ENCODE data around the gene PCID2.

PCID2 gene

DNA sequence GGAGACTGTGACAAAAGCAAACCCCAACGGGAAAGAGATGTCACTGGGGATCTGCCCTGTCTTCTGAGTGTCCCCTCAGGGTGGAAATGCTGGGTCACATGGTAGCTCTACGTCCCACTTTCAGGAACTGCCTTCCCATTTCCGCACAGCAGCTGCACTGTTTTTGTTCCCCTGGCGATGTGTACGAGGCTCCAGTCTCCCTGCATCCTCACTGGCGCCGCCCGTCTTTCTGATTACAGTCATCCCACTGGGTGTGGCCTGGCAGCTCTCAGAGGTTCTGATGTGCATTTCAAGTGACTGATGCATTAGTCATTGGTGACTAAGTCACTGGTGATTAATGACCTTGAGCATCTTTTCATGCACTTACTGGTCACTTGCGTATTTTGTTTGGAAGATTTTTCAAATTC, 21.2 kb downstream of the PCID2 start:
- DNase-seq (ENCODE audit: low spot score): peak; percentile 97

GRCh38 chr13:113186061-113186900, 22.2 kb downstream of the PCID2 start:
- DNase-seq (ENCODE audit: low spot score): no peak

DNA sequence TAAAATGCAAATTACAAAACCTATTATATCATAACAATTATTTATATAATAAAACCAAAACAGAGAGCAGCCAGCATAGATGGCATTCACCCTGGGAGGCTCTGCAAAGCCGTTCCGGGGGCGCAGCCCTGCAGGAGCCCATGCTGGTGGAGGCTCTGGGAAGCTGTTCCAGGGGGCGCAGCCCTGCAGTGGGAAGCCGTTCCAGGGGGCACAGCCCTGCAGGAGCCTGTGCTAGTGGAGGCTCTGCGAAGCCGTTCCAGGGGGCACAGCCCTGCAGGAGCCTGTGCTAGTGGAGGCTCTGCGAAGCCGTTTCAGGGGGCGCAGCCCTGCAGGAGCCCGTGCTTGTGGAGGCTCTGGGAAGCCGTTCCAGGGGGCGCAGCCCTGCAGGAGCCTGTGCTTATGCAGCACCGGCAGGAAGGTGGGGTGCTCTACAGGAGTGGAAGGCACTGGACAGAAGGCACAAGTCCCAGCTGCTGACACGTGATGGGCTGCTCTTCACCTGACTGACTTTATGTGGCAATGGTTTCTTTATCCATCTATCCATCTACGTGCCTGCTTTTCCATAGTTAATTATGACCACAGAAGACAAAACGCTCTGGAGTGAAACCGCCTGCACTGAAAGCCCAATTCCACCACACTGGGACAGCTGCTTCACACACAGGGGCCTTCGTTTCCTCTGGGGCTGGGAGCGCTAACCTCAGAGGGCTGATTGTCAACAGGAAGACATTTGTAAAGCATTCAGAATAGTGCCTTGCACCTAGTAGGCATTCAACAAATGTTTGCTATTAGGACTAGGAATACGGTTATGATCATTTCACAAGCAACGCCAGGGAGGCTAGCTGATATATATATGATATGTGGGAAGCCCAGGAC, 23.7 kb downstream of the PCID2 start:
- no peak for DNase-seq (ENCODE audit: low spot score)

DNA sequence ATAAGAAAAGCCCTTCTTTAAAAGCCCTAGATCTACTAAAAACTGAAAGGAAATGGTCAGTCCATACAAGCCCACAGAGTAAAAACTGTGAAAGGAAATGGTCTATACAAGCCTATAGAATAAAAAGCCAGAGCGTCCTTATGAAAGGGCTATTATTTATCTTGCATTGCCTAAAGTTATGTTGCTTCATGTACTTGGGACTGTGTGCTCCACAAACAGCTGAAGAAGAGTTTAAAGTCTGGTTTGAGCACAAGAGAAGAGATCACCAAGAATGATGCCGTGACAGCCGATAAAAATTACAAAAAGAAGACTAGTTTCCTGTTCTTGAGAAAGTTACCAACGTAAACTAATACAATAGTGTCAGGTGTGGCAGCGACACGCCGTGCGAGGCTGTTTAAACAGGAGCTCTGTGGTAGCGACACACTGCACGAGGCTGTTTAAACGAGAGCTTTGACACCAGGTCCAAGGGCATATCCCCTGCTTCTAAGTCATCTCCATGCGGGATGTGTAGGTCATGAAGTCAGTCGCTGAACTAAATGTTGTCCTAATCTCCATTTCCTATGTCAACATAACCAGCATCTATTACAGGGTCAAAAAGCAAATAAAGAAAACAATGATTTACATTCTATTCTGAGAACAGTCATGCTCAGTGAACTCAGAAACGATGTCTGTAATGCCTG, 24.9 kb downstream of the PCID2 start:
- no peak for DNase-seq (ENCODE audit: low spot score)

GRCh38 chr13:113182046-113182445, 26.4 kb downstream of the PCID2 start:
- no peak for DNase-seq (ENCODE audit: low spot score)

DNA sequence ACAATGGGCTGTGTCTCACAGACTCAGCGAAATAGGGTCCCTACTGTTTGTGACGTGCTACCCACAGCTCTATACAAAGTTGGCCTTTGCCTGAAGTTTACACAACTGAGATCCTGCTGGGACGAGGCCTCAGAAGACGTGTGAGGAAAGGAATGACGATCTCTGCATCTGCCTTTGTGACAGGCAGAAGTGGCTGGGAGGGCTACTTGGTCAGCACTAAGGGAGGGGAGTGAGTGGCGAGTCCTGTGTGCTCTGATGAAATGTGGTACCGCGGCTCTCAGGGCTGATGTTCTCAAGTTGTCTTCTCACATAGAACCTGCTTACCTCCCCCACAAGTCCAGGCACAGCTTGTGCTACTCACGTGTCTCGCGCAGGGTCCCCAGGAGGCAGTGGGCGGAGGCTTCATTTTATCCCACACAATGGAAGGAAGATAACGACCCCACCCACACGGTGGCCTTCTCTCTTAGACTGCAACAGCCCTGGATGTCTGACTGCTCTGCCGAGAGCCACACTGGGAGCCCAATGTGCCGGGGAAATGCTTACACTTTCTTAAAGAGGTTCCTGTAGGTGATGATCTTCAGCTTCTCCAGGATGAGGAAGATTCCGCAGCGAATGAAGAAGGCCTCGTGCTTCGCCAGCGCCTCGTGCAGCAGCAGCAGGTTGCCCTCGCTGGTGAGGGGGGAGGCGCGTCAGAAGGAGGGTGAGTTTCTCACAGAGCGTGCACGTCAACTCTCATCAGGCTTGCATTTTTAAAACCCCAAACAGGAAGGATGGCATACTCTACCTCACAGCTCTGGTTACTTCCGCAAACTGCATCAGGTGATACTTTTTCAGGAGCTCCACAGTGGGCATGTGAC, 28.9 kb downstream of the PCID2 start:
- DNase-seq (ENCODE audit: low spot score): no peak

GRCh38 chr13:113178896-113179167, 29.6 kb downstream of the PCID2 start:
- no peak for DNase-seq (ENCODE audit: low spot score)

- DNase-seq (ENCODE audit: low spot score): peak; percentile 75
Observed at GRCh38 chr13:113178070-113178895, 30.2 kb downstream of the PCID2 start.

DNA sequence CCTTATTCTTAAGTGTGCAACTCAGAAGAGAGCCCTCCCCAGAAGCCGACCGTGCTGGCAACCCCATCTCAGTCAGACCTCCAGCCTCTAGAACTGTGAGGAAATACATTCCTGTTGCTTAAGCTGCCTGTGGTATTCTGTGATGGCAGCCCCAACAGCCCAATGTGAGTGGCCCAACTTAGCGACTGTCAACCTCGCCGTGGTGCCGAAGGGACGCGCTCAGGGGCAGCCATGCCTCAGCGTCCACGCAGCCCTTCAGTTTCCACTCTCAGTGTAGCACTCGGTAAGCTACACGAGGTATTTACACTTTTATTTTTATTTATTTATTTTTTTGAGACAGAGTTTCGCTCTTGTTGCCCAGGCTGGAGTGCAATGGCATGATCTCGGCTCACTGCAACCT, 31.6 kb downstream of the PCID2 start:
- no peak for DNase-seq (ENCODE audit: low spot score)

DNA sequence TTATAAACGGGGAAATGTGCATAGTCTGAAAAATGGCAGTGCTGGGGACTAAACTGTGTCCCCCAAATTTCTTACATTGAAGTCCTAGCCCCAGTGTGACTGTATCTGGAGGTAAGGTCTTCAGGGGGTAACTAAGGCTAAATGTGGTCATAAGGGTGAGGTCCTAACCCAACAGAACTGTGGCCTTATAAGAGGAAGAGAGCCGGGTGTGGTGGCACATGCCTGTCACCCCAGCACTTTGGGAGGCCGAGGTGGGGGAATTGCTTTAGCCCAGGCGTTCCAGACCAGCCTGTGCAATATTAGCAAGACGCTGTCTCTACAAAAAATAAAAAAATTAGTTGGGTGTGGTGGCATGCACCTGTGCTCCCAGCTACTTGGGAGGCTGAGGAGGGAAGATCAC, 32.2 kb downstream of the PCID2 start:
- DNase-seq (ENCODE audit: low spot score): no peak

GRCh38 chr13:113172419-113172926, 36.0 kb downstream of the PCID2 start:
- DNase-seq (ENCODE audit: low spot score): no peak

DNA sequence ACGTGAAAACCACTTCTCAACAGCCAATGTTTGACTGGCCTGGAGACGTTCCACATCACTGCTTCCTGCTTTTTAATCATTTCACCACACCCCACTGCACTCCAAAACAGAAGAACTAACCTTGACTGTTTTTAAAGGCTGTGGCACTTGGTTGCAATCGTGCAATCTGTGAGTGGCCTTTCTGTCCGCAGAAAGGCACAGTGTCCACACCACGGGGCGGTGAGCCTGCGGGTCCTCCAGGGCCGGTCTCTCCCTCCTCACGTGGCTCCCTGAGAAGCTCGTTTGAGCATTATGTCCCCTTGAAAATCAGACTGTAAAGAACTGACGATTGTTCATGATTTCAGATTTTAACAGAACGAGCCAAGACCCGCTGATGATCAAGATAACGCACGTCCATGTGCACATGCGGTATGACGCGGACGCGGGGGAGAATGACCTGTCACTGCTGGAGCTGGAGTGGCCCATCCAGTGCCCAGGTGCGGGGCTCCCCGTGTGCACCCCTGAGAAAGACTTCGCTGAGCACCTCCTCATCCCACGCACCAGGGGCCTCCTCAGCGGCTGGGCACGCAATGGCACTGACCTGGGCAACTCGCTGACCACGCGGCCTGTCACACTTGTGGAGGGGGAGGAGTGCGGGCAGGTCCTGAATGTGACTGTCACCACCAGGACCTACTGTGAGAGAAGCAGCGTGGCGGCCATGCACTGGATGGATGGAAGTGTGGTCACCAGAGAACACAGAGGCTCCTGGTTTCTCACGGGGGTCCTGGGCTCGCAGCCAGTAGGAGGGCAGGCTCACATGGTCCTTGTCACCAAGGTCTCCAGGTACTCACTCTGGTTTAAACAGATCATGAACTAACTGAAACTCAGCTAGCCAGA, 37.0 kb downstream of the PCID2 start:
- no peak for DNase-seq (ENCODE audit: low spot score)

GRCh38 chr13:113170511-113170910, 38.0 kb downstream of the PCID2 start:
- DNase-seq (ENCODE audit: low spot score): no peak

DNA sequence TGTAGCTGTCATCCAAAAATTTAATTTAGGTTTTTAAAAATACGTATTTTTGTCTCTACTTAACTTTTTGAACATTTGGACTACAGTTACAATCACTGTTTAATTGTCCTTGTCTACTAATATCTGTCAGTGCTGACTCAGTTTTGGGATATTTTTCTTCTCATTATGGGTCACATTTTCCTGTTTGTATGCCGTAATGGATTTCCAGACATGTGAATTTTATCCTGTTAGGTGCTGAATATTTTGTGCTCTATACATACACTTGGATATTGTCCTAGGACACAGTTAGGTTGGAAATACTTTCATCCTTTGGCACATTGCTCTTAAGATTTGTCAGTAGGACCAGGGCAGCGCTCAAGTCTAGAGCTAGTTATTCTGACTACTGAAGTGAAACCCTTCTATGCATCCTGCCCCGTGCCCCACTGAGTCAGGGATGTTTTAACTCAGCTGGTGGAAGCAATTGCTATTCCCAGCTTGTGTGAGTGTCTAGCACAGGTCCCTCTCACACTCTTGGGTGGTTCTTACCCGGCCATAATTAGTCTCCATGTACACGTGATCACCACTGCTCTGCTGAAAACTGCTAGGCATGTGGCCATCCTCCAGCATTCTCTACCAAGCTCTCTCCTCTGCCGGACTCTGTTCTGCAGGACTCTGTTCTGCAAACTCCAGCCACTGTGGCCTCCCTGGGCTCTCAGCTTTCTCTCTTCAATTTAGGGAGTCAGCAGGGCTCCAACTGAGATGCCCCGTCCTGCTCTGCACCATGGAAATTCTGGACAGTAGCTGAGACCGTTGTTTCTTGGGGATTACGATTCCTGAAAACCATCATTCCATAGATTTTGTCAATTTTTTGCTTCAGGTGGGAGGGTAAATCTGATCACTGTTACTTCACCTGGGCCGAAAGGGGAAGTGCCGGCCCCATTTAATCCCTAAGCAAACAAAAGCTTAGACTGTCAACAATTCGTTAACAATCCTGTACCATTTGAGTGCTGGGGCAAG, 38.9 kb downstream of the PCID2 start:
- no peak for DNase-seq (ENCODE audit: low spot score)

DNA sequence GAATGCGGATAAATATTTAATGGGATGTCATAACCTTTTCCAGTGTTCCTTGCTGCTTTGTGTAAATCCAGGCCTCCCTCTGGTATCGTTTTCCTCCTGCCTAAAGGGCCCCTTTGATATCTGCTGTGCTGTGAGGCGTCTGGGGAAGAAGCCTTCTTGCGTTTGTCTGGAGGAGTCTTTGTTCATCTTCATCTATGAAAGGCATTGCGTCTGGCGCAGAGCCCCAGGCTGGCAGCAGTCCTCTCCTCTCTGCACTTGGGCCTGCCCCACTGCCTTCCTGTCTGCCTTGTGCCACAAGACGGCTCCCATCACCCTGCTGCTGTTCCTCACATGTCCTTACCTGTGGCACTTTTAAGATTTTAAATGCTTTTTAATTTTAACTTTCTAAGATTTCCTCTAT, 40.3 kb downstream of the PCID2 start:
- no peak for DNase-seq (ENCODE audit: low spot score)

GRCh38 chr13:113167575-113167974, 40.9 kb downstream of the PCID2 start:
- DNase-seq (ENCODE audit: low spot score): no peak

DNA sequence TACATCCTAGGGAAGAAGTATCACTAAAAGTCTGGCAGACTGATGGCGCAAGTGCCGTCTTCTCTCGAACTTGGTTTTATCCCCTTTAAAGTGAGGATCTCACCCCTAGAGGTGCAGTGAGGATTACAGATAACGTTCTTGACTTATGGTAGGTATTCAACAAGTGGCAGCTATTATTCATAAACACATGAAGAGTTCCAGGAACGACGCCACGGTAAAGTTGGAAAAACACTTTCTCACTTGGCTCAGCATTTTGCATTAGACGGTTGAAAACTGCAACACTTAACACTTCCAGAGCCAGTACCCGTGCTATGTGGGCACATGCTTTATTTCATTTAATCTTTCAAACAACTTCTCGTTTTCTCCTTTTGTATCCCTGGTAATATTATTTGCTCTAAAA, 41.3 kb downstream of the PCID2 start:
- no peak for DNase-seq (ENCODE audit: low spot score)

DNA sequence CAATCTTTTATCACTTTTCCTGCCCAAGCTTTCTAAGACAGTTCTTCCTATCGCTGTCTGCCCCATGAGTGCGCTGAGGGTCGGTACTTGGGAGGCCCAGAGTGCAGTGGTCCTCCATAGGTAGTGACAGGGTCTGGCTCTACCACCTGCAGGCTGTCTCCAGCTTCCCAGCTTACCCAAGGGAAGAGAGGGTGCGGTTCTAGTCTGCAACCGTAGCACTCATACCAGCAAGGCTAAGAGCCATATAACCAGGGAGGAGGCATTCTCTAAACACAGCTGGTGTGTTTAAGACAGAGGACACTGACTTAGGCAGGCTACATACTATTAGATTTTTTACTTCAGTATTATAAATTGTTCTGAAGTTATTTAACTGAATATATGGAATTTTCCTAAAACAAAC, 41.8 kb downstream of the PCID2 start:
- DNase-seq (ENCODE audit: low spot score): no peak

DNA sequence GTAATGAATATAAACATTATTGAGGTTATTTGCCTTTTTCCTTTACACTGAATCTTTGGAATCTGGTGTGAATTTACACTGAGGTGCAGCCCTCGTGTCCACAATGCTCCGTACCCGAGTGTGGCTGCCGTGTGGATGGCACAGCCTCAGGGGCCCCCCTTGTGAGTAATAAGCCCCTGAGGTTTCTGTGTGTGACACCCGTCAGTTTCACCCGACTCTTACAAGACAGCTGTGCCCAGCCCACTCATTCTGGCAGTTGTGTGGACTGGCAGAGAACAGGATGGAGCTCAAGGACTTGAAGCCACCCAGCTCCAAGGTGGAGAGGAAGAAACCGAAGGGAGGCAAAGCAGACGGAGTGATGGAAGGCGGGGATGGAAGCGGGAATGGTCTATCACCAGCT, 42.2 kb downstream of the PCID2 start:
- DNase-seq (ENCODE audit: low spot score): no peak

All from AG20443 (cell line).